ENCODE data around the gene OSBPL8.

The OSBPL8 gene

GRCh38 chr12:76464631-76465166 lies 94.9 kb downstream of the OSBPL8 start:
- H3K27me3 ChIP-seq (ENCODE audit: insufficient read depth, low read length) = no peaks in the 10 kb centered on the region
- no peaks in the 10 kb centered on the region for H4K20me1 ChIP-seq (ENCODE audit: insufficient read depth, low read length)
- no peaks in the 10 kb centered on the region for H3K79me2 ChIP-seq (ENCODE audit: insufficient read depth, low read length)
- H3K9me3 ChIP-seq (ENCODE audit: low read length) = no peaks in the 10 kb centered on the region
- no peaks in the 10 kb centered on the region for H3K36me3 ChIP-seq (ENCODE audit: insufficient read depth, low read length)
- H3K4me2 ChIP-seq (ENCODE audit: low read length) = no peak overlapping the region
- no peak overlapping the region for H3K9ac ChIP-seq (ENCODE audit: low read length)
- no peaks in the 10 kb centered on the region for H3K4me1 ChIP-seq (ENCODE audit: insufficient read depth, low read length, severe bottlenecking)
- no peaks in the 10 kb centered on the region for H3F3A ChIP-seq (ENCODE audit: insufficient read depth, low read length)
- no peak for TF ChIP-seq EZH2 (IDR thresholded peaks at IDR 0.05; ENCODE audit: borderline replicate concordance, low read length)
- no peak for TF ChIP-seq CTCF (IDR thresholded peaks at IDR 0.05; ENCODE audit: low read length)
- no peaks in the 10 kb centered on the region for H3K9me2 ChIP-seq (ENCODE audit: low read depth, low read length)
- no peak overlapping the region for H2AFZ ChIP-seq (ENCODE audit: low read length)
- H3K27ac ChIP-seq (ENCODE audit: low read depth, low read length, poor library complexity, severe bottlenecking) = no peak overlapping the region
- no peak overlapping the region for H3K4me3 ChIP-seq (ENCODE audit: low read depth, low read length, poor library complexity, severe bottlenecking)

GRCh38 chr12:76462668-76463224 lies 96.8 kb downstream of the OSBPL8 start:
- Histone ChIP-seq H3K36me3 (ENCODE audit: insufficient read depth, low read length) (no peaks in the 10 kb centered on the region), H3K4me2 (ENCODE audit: low read length) (no peak overlapping the region), H3K9me3 (ENCODE audit: low read length) (no peaks in the 10 kb centered on the region), H3K4me3 (ENCODE audit: low read depth, low read length, poor library complexity, severe bottlenecking) (no peak overlapping the region), H3K4me1 (ENCODE audit: insufficient read depth, low read length, severe bottlenecking) (peaks cover 3% of the 10 kb centered on the region), H3K9ac (ENCODE audit: low read length) (no peak overlapping the region), H3K27ac (ENCODE audit: low read depth, low read length, poor library complexity, severe bottlenecking) (no peak overlapping the region), H4K20me1 (ENCODE audit: insufficient read depth, low read length) (no peaks in the 10 kb centered on the region), H3K27me3 (ENCODE audit: insufficient read depth, low read length) (no peaks in the 10 kb centered on the region), H2AFZ (ENCODE audit: low read length) (no peak overlapping the region), H3F3A (ENCODE audit: insufficient read depth, low read length) (no peaks in the 10 kb centered on the region), H3K9me2 (ENCODE audit: low read depth, low read length) (no peaks in the 10 kb centered on the region), H3K79me2 (ENCODE audit: insufficient read depth, low read length) (no peaks in the 10 kb centered on the region)
- TF ChIP-seq CTCF (IDR thresholded peaks at IDR 0.05; ENCODE audit: low read length) (no peak), EZH2 (IDR thresholded peaks at IDR 0.05; ENCODE audit: borderline replicate concordance, low read length) (no peak)

- Histone ChIP-seq H3K4me2 (ENCODE audit: low read length) (no peak overlapping the region), H3K27ac (ENCODE audit: low read depth, low read length, poor library complexity, severe bottlenecking) (no peak overlapping the region), H2AFZ (ENCODE audit: low read length) (no peak overlapping the region), H3K9ac (ENCODE audit: low read length) (no peak overlapping the region), H4K20me1 (ENCODE audit: insufficient read depth, low read length) (no peaks in the 10 kb centered on the region), H3K9me2 (ENCODE audit: low read depth, low read length) (no peaks in the 10 kb centered on the region), H3K9me3 (ENCODE audit: low read length) (no peaks in the 10 kb centered on the region), H3K79me2 (ENCODE audit: insufficient read depth, low read length) (no peaks in the 10 kb centered on the region), H3K27me3 (ENCODE audit: insufficient read depth, low read length) (no peaks in the 10 kb centered on the region), H3K36me3 (ENCODE audit: insufficient read depth, low read length) (no peaks in the 10 kb centered on the region), H3F3A (ENCODE audit: insufficient read depth, low read length) (no peaks in the 10 kb centered on the region), H3K4me3 (ENCODE audit: low read depth, low read length, poor library complexity, severe bottlenecking) (no peak overlapping the region), H3K4me1 (ENCODE audit: insufficient read depth, low read length, severe bottlenecking) (peaks cover 15% of the 10 kb centered on the region)
- TF ChIP-seq EZH2 (IDR thresholded peaks at IDR 0.05; ENCODE audit: borderline replicate concordance, low read length) (no peak), CTCF (IDR thresholded peaks at IDR 0.05; ENCODE audit: low read length) (no peak)
These were observed 98.8 kb downstream of the OSBPL8 start for GRCh38 chr12:76460807-76461206.
